SH-SY5Y (cell line): ENCODE measurements around the gene CDO1.

Experiments used
- GATA2 ChIP-seq: IDR thresholded peaks from 2 replicates; pipeline ENCODE4 v1.6.1; 2011; ENCODE audit warnings: mild to moderate bottlenecking, low read depth, low read length
- GATA3 ChIP-seq: IDR thresholded peaks from 2 replicates; pipeline ENCODE4 v1.6.1; 2011; ENCODE audit warnings: low read depth, mild to moderate bottlenecking, low read length, moderate library complexity

Gene CDO1

GRCh38 chr5:115778417-115778816 is 38.0 kb downstream of the CDO1 start:
- no peak for TF ChIP-seq GATA2
- no peak for TF ChIP-seq GATA3

- TF ChIP-seq GATA3 (no peak), GATA2 (no peak)
Observed at GRCh38 chr5:115776989-115777388, 39.5 kb downstream of the CDO1 start.

GRCh38 chr5:115775999-115776398 is 40.5 kb downstream of the CDO1 start:
- TF ChIP-seq GATA3, result no peak
- TF ChIP-seq GATA2, result no peak

GRCh38 chr5:115774684-115775083 is 41.8 kb downstream of the CDO1 start:
- TF ChIP-seq GATA2 (no peak), GATA3 (no peak)

GRCh38 chr5:115772731-115773475 is 43.6 kb downstream of the CDO1 start:
- TF ChIP-seq GATA3 (no peak), GATA2 (no peak)

GRCh38 chr5:115770466-115770865 is 46.0 kb downstream of the CDO1 start:
- TF ChIP-seq GATA3 (no peak), GATA2 (no peak)

GRCh38 chr5:115767424-115767823 is 49.0 kb downstream of the CDO1 start:
- no peak for TF ChIP-seq GATA3
- no peak for TF ChIP-seq GATA2

GRCh38 chr5:115766608-115767007 is 49.9 kb downstream of the CDO1 start:
- TF ChIP-seq GATA2 (no peak), GATA3 (no peak)

- TF ChIP-seq GATA2, result no peak
- no peak for TF ChIP-seq GATA3
Observed at GRCh38 chr5:115758356-115758755, 58.1 kb downstream of the CDO1 start.

GRCh38 chr5:115755675-115756074 is 60.8 kb downstream of the CDO1 start:
- TF ChIP-seq GATA3, result no peak
- TF ChIP-seq GATA2, result no peak
